GM21737 (cell line): ENCODE results near the gene ZMYND10.

Experiments used
- ATAC-seq: cut with Tn5 transposase; IDR thresholded peaks from one replicate; pipeline ENCODE4 v1.9.1; 2021; ENCODE audit warnings: mild to moderate bottlenecking, moderate library complexity; ENCODE audit not compliant: unreplicated experiment

ZMYND10 gene

DNA sequence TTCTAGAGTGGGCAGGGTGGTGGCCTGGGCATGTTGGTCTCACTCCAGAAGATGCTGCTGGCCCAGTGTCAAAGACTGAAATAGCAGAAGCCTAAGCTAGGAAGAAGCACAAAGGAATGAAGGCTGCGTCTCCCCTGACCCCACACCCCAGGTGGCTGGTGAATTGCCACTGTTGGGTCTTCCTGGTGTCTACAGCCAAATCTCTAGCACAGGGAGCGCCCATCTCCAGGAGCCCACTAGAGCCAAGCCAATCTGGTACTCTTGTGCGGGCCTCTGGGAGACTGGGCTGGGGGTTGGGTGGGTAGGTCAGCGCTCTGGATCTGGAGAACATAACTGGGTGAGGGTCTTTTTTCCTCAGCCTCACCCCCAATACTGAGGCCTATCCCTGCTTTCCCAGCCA lies 18.4 kb downstream of the ZMYND10 start:
- ATAC-seq = no peak

DNA sequence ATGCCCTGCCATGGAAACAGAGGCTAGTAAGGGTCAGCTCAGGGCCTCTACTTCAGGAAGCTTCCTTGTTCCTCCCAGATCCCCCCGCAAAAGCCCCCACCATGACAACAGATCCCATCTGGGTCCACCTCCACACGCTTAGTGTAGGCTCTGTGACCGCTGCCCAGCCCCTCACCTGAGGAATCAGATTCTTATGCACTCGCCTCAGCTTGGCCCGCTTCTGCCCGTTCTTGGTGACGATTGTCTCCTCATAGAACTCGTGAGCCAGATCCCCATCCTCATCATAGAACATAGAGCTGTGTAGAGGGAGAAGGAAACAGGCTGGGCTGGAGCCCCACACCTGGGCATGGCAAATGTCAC lies 19.4 kb downstream of the ZMYND10 start:
- no peak for ATAC-seq

DNA sequence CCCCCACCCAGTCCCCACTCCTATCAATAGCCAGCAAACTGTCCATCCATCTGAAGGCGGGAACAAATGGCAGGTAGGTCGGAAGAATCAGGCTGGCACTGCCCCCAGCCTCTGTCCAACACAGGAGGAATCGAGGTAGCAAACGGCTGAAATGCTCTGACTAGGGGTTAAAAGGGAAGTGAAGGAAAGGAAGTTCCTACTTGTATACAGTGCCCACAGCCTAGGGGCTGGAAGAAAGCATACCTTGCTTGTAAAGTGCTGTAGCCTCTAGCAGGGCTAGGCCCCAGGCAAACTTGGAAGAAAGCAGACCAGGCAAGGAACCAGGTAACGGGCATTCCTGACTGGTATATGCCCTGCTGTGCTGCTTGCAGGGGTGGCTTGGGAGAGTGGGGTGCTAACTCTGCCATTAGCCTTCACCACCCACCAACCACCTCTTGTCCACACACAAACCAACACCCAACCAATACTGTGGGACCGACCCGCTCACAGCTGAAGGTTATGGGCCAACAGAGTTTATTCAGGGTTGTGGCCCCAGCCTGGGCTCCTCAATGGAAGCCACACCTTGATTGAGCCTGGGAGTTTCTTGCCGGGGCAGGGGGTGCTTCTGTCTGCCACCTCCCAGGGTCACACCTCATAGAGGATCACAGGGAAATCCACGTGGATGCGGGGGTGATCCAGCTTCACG lies 19.9 kb downstream of the ZMYND10 start:
- no peak for ATAC-seq

DNA sequence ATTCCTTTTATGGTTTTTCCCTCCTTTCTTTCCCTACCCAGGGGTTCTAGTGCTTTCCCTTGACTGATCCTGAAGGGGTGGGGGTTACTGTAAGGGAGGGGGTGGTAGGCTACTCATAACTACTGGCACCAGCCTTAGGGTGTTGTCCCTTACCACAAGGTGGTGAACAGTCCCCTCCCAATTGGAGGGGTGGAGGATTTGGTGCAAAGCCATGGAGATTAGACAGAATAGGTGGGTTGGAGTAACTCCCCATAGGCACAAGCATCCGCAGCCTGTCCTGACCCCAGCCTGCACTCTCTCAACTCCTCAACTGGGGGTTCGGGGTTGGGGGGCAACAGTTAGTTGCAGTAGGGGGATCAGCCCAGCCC lies 20.4 kb downstream of the ZMYND10 start:
- no peak for ATAC-seq

DNA sequence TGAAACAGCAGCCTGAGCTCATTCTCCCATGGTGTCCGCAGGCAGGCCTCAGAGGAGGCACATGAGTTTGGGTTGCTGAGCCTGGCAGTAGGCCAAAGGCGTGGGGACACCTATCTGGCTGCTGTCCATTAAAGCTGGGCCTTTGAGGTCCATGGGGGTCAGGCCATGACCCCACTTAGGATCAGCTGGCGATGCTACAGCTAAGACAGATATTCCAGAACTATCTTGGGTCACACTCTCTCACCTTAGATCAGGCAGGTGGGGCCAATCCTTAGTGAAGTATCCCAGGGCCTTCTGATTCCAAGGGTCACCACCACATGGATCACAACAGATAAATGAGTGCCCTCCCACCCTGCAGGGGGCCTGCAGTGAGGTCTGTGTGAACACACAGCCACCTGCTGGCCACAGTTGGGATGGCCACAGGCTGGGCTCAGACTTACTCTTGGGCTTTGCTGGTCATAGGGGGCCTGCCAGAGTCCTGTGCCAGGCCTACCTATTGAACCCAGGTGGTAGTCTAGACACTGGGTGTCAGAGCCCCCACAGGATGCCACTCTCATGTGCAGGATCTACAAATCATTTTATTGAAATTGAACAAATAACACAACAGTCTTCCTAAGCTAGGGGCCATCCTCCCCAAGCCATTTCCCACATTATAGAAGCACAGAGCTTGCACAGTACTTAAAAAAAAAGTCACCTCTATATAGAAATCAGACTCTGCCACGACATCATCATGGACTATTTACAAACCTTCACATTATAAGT lies 21.0 kb downstream of the ZMYND10 start:
- ATAC-seq = no peak

DNA sequence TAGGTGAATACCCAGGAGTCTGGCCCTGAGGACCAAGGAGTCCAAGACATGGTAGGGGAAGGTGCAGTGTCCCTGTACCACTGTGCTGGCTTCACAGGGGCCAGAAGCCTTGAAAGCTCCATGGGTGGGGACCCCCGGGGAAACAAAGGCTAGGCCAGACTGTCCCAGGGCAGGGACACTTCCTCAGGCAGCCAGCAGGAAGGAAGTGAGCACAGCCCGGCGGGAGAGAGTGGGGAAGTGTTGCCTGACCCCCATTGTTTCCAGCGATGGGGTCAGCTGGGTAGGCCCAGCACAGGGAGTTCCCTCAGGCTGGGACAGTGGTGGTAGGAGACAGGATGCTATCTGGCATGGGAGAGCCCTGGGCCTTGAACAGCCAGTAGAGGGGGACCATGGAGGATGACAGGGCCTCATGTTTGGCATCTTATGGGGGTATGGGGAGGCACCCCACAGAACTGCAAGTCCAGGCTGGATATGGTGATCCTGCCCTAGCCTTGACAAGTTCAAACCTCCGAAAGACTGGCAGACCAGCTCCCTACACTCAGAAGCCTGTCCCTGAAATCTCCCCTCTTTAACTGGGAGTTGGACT lies 21.8 kb downstream of the ZMYND10 start:
- ATAC-seq = no peak

DNA sequence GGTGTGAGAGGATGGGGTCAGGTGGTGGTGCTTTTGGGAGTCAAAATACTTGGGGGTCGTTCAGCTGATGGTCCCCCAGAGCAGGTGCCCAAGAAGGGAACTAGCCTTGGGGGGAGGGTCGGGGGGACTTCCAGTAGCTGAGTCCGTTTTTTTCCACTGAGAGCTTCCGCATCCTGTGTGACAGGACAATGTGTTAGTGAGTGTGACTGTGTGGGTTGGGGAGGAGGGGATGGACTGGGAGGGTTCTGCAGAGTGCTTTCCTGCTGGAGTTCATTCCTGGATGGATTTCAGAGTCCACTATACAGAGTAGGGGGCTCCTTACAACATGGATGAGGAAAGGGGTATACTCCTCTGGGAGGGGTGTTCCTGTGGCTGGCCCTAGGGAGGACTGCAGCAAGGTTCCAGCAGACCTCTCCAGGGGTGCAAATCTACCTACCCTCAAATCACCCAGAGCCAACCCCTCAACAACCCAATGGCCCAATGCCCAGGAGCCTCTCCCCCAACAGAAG lies 22.4 kb downstream of the ZMYND10 start:
- ATAC-seq = no peak

DNA sequence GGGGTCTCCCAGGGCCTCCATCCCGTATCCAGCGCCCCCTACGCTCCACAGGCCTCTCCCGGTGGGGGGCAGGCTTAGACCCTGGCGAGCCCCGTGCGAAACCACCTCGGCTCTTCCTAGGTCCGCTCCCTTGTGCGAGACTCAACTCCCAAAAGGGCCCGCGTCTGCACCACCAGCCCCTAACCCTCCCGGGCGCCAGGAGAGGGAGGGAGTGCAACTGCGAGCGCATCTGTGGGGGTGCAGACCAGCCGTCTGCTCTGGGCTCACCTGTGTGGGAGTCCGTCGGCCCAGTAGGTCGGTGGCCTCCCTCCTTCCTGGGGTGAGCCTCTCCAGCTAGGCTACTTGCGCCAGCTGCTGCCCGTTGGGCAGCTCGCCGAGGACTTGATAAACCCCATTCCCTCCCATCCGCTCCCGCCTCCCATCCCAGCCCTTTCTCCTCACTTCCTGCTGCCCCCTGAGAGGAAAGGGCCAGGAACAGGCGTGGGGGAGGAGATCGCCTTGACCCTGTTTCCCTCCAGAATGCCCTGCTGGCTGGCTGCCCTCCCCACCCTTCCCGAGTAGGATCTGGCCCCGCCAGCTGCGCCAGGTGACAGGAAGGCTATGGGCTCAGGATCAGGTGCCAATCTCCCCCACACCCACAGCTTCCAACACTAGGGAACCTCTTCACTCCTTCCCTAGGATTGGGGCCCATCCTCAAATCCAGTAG lies 23.0 kb downstream of the ZMYND10 start, which contains the start of gene HYAL2:
Gene HYAL2 (minus strand): TSS at position 360 of the 706 bp plus-strand sequence. CDS start 2,256 bp downstream, outside the sequence.
- ATAC-seq = no peak

DNA sequence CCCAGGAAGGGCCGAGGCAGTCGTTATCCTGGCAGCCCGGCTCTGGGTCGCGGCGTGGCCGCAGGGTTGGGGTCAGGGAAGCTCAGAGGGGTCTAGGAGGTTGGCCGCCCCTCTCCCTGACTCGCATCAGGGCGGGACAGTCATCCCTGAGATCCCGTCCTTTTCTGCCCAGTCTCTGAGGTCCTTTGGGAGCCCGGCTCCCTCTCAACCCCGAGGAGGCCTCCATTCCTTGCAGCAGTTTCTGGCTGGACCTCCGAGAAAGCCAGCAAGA lies 23.5 kb downstream of the ZMYND10 start:
- ATAC-seq = no peak

DNA sequence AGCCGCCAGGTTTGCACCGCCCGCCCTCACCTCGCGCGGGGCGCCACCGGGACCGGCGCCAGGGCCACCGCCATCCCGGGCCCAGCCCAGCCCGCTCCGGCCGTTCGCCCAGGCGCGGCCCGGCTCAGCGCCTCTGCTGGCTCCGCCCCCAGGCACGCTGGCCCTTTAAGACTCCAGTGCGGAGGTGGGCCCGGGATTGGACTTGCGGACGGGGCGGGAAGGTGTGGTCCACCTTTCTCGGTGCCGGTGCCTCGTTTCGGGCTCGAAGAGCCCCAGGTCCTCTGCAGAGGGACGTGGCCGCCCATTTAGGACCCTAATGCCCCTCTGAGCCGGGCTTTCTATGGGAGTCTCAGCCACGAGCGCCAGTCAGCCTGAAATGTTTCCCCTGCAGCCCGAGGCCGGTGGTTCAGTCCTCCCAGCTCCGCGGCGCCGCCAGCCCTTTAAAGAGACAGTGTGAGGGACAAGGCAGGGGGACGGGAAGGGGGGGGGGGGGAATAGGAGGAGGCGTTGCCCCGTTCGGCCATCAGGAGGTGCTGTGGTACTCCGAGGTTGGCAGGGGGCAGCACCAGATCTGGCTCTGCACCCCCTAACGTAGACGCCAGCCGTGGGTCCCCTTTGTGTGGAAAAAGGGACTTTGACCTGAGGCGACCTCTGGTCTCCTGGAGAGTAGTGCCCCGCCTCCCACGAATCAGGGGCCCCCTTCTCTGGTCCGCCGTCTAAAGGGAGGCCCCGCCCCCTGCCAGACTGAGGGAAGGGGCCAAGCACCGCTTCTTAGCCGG lies 24.0 kb downstream of the ZMYND10 start:
- ATAC-seq = peak; percentile 65

DNA sequence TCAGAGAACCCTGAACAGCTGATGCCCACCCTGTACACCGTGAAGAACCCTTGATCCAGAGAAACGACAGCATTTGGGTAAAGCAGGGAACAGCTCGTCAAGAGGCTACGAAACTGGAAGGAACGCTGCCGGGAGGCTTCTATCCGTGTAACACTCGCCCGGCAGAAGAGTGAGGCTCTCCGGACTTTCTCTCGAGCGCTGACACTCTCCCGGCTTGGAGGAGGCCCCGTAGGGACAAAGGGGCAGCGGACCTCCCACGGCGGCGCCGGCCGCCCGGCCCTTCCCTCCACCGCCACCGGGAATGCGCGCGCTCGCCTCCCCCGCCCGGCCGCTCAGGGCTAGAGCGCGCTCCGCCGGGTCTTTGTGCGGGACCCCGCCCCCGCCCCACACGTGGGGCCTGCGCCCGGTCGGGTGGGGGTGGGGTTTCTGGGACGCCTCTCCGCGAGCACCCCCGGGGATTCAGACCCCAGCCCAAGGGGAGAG lies 24.6 kb downstream of the ZMYND10 start:
- ATAC-seq = peak; percentile 45

DNA sequence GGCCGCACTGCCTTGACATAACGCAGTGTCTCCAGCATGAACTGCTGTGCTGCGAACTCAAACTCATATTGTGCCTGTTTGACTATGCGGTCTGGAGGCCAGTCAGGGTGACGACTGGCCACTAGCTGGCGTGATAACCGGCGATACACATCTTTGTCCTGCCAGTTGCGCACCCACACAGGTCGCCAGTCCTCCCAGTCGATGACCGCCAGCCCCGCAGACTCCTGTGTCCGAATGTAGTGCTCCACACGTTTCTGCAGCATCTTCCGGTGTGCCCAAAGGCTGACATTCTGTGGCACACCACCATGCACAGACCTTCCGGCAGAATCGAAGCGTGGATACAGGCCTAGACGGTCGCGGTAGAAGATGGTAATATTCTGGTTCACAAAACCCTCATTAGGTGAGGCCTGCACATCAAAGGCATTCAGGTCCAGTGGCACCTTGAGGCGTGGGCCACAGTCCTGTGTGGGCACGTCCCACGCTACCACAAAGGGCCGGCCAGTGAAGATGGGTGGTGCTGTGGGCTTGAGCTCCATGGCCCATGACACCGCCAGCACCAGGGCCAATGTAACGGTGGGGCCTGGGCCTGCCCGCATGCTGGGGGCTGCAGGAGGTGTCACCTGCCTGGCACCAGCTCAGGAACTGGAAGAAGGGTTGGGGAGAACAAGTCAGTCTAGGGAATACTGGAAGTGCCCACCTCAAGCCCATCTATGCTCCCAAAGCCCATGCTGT lies 25.5 kb downstream of the ZMYND10 start:
- no peak for ATAC-seq

DNA sequence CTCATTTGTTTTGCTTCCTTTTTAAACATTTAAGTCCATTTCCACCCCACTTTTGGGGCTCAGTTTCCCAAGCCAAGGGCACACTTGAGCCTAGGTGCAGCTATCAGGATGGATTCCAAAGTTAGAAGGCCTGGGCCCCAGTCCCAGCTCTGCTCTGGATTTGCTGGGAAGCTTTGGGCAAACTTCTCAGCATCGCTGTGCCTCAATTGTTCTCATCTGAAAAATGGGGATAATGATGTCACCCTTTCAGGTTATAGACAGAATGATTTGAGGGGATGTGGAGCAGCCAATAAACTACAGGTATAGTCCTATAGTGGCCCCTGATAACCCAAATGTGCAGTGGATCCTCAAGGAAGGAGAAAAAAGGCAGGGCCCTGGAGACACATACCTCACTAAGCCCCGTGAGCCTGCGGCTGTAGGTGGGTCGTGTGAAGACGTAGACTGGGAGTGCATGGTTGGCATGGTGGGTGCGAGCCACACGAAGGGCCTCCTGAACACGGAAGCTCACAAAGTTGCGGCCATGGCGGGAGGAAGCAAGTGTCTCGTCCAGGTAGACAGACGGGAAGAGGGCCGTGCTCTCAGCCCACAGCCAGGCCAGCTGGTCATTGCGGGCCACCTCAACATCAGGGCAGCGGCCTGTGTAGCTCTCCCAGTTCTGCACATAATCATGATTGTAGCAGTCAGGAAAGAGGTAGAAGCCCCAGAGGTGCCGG lies 26.2 kb downstream of the ZMYND10 start:
- no peak for ATAC-seq

DNA sequence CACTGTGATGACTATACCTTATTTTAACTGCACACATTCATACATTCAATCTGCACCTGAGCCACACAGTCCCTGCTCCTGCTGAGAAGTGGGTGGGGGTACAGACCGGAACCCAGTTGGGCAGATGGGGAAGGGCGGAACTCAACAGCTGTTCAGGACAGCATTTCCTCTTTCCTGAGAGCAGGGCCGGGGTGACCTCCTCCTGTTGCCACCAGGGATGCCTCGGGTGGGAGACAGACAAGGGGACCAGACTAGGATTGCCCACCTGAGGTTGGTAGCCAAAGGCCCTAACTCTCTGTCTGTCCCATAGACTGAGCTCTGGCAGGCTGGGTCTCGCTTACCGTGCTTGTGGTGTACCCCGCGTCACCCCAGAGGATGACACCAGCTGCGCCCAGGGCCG lies 26.9 kb downstream of the ZMYND10 start:
- no peak for ATAC-seq

DNA sequence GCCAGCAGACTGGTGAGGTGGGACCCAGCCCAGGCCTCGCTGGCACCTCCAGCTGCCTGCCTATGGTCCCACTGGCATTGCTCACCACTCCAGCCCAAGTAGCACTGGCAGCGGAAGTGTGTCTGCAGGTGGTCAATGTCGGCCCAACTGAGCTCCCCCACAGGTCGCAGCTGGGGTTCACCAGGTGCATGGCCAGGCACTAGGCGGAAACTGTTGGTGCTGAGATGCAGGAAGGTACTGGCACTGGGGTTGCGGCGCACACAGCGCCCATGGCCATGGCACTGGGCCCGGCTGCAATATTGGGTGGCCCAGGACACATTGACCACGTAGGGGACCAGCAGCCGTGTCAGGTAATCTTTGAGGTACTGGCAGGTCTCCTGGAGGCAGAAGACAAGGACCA lies 27.4 kb downstream of the ZMYND10 start:
- ATAC-seq = no peak

DNA sequence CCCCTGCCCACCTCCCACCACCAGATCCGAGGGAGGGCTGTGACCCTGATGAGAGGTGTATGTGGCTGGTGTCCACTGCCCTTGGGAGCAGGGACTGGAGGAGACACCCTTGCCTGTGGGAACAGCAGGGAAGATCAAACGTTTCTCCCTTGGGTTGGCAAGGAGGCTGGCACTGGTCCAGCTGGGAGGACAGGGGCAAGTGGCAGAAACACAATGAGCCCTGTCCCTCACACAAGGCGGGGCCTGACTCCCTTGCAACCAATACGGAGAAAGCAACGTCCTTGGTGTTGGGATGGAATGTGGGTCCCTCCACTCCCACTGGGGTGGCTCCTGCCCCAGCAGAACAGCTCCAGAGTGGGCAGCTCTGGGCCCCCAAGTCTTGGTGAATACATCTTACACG lies 28.2 kb downstream of the ZMYND10 start:
- no peak for ATAC-seq

DNA sequence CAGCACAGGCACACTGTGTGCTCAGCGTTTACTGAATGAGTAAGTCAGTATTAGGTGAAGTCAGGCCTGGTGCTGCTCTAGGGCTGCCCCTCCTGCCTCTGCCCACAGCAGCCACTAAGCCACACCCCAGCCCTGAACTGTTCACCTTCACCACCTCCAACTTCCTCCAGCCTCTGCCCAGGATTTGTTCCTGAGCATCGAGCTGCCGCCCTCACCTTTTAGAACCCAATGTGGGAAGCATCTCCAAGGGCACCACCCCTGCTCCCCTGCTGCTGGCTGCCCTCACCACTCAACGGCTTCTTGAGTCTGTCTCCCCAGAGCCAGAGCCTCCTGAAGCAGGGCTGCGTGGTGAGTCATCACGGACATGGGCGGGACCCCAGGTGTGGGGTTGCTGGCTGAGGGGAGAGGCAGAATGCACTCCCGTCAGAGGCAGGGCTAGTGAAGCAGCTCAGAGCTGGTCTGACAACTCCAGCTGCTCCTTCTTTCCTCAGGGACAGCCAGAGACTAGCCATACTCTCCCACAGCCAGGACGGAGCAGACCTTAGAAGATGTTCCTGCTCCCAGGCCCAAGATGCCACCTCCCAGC lies 28.8 kb downstream of the ZMYND10 start:
- ATAC-seq = no peak

DNA sequence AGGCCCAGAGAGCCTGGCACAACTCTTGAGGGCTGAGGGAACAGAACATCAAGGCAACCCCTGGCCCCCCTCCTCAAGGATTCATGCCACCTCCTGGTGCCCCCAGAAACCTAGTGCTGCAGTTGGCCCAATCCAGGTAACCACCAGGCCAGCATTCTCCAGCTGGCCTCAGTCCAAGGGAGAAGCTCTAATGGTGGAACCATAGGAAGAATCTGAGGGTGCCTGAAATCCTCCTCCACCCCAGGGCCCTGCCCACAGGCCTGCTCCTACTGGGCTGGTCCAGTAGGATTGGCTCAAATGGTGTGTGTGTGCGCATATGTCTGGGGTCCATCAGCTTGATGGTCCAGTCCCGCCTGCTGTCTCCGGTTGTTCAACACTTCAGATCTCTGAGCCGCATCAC lies 30.7 kb downstream of the ZMYND10 start:
- no peak for ATAC-seq

DNA sequence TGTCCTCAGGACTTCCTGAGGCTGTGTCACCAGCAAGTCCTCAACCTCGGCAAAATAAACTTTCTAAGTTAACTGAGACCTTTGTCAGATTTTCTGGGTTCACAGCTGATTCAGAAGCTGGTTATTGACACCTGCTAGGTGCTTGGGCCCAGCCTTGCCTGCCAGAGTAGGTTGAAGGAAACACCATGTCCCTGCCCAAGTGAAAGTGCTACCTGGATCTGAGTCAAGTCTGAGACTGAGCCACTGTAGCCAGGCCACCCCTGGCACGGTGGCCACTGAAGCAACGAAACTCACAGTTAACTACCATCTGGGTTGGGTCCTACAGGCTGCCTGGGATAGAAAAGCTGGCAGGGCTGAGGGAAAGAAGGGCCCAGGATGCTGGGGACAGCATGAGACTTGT lies 31.2 kb downstream of the ZMYND10 start:
- no peak for ATAC-seq
